Ovary (tissue), 3 donors: ENCODE results near the gene CCDC7.
"Not testable (repeated sequence)": the region's sequence is repeated elsewhere in the genome, so short reads cannot be mapped to it uniquely, and the experiment has no call there.

Experiments used
- CTCF ChIP-seq, 3 donors: fragments of 450-650 bp in 2 of 3; fragments of 200-600 bp in 1 of 3; IDR thresholded peaks; one replicate each; pipeline versions ENCODE4 v1.5.1 to v1.8.0; 2016 to 2022; ENCODE audit warnings: antibody characterized with exemption in 3 of 3, mild to moderate bottlenecking in 1 of 3
- EP300 ChIP-seq: sonication (generic); formaldehyde crosslinking; IDR thresholded peaks from one replicate; pipeline ENCODE4 v1.6.1; 2017; ENCODE audit warnings: antibody characterized with exemption
- POLR2A ChIP-seq: fragments of 450-650 bp; IDR thresholded peaks from one replicate; pipeline ENCODE4 v1.6.1; 2017; ENCODE audit warnings: antibody characterized with exemption, mild to moderate bottlenecking, moderate library complexity
- donor health status: DM: no; HTN: no; CAD: no.

DNA sequence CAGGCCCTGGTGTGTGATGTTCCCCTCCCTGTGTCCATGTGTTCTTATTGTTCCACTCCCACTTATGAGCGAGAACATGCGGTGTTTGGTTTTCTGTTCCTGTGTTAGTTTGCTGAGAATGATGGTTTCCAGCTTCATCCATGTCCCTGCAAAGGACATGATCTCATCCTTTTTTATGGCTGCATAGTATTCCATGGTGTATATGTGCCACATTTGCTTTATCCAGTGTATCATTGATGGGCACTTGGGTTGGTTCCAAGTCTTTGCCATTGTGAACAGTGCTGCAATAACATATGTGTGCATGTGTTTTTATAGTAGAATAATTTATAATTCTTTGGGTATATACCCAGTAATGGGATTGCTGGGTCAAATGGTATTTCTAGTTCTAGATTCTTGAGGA lies 48.6 kb downstream of the CCDC7 start:
- not testable (repeated sequence) for TF ChIP-seq CTCF (IDR thresholded peaks at IDR 0.05); POLR2A; EP300
